ENCODE measurements around the gene CHGA.

DNA sequence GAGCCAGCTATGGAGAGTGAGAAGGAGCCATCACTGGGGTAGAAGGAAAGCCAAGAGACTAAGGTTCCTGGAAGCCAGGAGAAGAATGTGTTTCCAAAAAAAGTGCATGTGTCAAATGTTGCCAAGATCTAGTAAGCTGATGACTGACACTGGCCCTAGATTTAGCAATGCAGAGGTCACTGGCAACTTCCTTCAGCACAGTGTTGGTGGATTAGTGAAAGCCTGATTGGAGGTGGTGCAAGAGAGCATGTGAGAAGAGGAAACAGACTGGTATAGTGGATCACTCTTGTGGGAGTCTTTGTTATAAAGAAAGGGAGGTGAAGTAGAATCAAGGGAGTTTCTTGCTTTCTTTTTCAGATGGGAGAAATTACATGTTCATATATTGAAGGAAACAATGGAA lies 34.1 kb upstream of the CHGA start:
- TF ChIP-seq, protein P1, sequence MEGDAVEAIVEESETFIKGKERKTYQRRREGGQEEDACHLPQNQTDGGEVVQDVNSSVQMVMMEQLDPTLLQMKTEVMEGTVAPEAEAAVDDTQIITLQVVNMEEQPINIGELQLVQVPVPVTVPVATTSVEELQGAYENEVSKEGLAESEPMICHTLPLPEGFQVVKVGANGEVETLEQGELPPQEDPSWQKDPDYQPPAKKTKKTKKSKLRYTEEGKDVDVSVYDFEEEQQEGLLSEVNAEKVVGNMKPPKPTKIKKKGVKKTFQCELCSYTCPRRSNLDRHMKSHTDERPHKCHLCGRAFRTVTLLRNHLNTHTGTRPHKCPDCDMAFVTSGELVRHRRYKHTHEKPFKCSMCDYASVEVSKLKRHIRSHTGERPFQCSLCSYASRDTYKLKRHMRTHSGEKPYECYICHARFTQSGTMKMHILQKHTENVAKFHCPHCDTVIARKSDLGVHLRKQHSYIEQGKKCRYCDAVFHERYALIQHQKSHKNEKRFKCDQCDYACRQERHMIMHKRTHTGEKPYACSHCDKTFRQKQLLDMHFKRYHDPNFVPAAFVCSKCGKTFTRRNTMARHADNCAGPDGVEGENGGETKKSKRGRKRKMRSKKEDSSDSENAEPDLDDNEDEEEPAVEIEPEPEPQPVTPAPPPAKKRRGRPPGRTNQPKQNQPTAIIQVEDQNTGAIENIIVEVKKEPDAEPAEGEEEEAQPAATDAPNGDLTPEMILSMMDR (IDR thresholded peaks at IDR 0.05) = no peak
- TF ChIP-seq POLR2A (IDR thresholded peaks at IDR 0.05) = no peak
